Activated naive CD4-positive, alpha-beta T cell treated with anti-CD3 and anti-CD28 coated beads, Interleukin-2, amount 10 ng/mL, durations not matched to agents 7 days and 5 days (primary cell): Measurements from ENCODE around the gene RNF224.
"Not testable (repeated sequence)": the region's sequence is repeated elsewhere in the genome, so short reads cannot be mapped to it uniquely, and the experiment has no call there.

Source experiments
- CTCF ChIA-PET: fragments of 350-600 bp; sonication (Branson Sonifier 250); formaldehyde crosslinking; loops from one replicate; lab custom pipeline; 2021; ENCODE audit warnings: antibody characterized with exemption; lab: Charles Lee
- DNase-seq: peaks from one replicate; pipeline ENCODE4 v3.0.0-alpha.2; 2020
- H3K27ac Mint-ChIP-seq: one replicate; pipeline ENCODE4 v1.8.0; 2021; ENCODE audit warnings: mild to moderate bottlenecking, moderate library complexity, mixed read lengths
- H3K27me3 Mint-ChIP-seq: one replicate; pipeline ENCODE4 v1.8.0; 2021; ENCODE audit warnings: mild to moderate bottlenecking, mixed read lengths
- H3K36me3 Mint-ChIP-seq: one replicate; pipeline ENCODE4 v1.8.0; 2021; ENCODE audit warnings: mixed read lengths
- H3K4me1 Mint-ChIP-seq: one replicate; pipeline ENCODE4 v1.8.0; 2021; ENCODE audit warnings: mixed read lengths
- H3K4me3 Mint-ChIP-seq: one replicate; pipeline ENCODE4 v1.8.0; 2021; ENCODE audit warnings: mild to moderate bottlenecking, moderate library complexity, mixed read lengths
- H3K9me3 Mint-ChIP-seq: one replicate; pipeline ENCODE4 v1.8.0; 2021; ENCODE audit warnings: mixed read lengths

Gene RNF224

GRCh38 chr9:137239541-137240200 is 12.4 kb downstream of the RNF224 start:
- Mint-ChIP-seq H3K4me3 (peak overlapping the region; percentile 73), H3K36me3 (peaks cover 23% of the 10 kb centered on the region), H3K27me3 (peaks cover 12% of the 10 kb centered on the region), H3K27ac (peak overlapping the region; percentile 78), H3K4me1 (peaks cover 39% of the 10 kb centered on the region)
- H3K9me3 Mint-ChIP-seq, DNase-seq: not testable (repeated sequence)
- CTCF ChIA-PET, result interaction anchor here (1.0 to 1.8 kb wide), 3 partner anchors 13 to 50 kb away, joined by 3 to 8 read pairs (median 5); partner anchors contain the start of genes NELFB and RNF224

- peak overlapping the region; percentile 73 for H3K4me3 Mint-ChIP-seq
- H3K36me3 Mint-ChIP-seq, result peaks cover 23% of the 10 kb centered on the region
- H3K4me1 Mint-ChIP-seq, result peaks cover 39% of the 10 kb centered on the region
- H3K27me3 Mint-ChIP-seq, result peaks cover 5% of the 10 kb centered on the region
- H3K27ac Mint-ChIP-seq, result peak overlapping the region; percentile 78
- no peaks in the 10 kb centered on the region for H3K9me3 Mint-ChIP-seq
- CTCF ChIA-PET, result interaction anchor here (0.6 to 1.8 kb wide), 6 partner anchors 13 to 513 kb away, joined by 3 to 8 read pairs (median 3); partner anchors contain the start of genes NELFB and RNF224
- peak; percentile 81 for DNase-seq
Measured at GRCh38 chr9:137240318-137240840, 13.1 kb downstream of the RNF224 start.

- Mint-ChIP-seq H3K9me3 (no peaks in the 10 kb centered on the region), H3K4me1 (peaks cover 39% of the 10 kb centered on the region), H3K27ac (peak within 1 kb of the TSS; percentile 92), H3K36me3 (peaks cover 23% of the 10 kb centered on the region), H3K4me3 (peak within 1 kb of the TSS; percentile 85), H3K27me3 (peaks cover 4% of the 10 kb centered on the region)
- DNase-seq, result peak; percentile 98
- CTCF ChIA-PET, result interaction anchor here (0.6 to 1.8 kb wide), 6 partner anchors 14 to 514 kb away, joined by 3 to 8 read pairs (median 3); partner anchors contain the start of genes NELFB and RNF224
Measured at GRCh38 chr9:137240841-137241489, 13.7 kb downstream of the RNF224 start, which contains the start of gene TUBB4B. TUBB4B (plus strand) TSS chr9:137241287; CDS start chr9:137241361, 74 bp downstream.

GRCh38 chr9:137241490-137242268 is 14.4 kb downstream of the RNF224 start:
- peaks cover 38% of the 10 kb centered on the region for H3K4me1 Mint-ChIP-seq
- H3K27me3 Mint-ChIP-seq, result peaks cover 4% of the 10 kb centered on the region
- no peaks in the 10 kb centered on the region for H3K9me3 Mint-ChIP-seq
- peak overlapping the region; percentile 85 for H3K4me3 Mint-ChIP-seq
- H3K36me3 Mint-ChIP-seq, result peaks cover 23% of the 10 kb centered on the region
- H3K27ac Mint-ChIP-seq, result peak overlapping the region; percentile 84
- peak; percentile 75 for DNase-seq
- CTCF ChIA-PET, result interaction anchor here (1.8 kb wide), 1 partner anchor 52 kb away, joined by 5 read pairs; no protein-coding TSS in a partner anchor

GRCh38 chr9:137242269-137243203 is 15.2 kb downstream of the RNF224 start:
- Mint-ChIP-seq H3K27ac (peak overlapping the region; percentile 84), H3K4me3 (peak overlapping the region; percentile 85), H3K4me1 (peaks cover 35% of the 10 kb centered on the region), H3K27me3 (peaks cover 4% of the 10 kb centered on the region), H3K9me3 (no peaks in the 10 kb centered on the region), H3K36me3 (peaks cover 23% of the 10 kb centered on the region)
- no peak for DNase-seq
- CTCF ChIA-PET, result interaction anchor here (0.8 kb wide), 1 partner anchor 12 kb away, joined by 4 read pairs; no protein-coding TSS in a partner anchor

GRCh38 chr9:137243266-137243625 is 15.9 kb downstream of the RNF224 start:
- H3K27ac Mint-ChIP-seq, result peak overlapping the region; percentile 55
- peaks cover 23% of the 10 kb centered on the region for H3K36me3 Mint-ChIP-seq
- H3K27me3 Mint-ChIP-seq, DNase-seq, H3K9me3 Mint-ChIP-seq, CTCF ChIA-PET: not testable (repeated sequence)
- H3K4me1 Mint-ChIP-seq, result peaks cover 33% of the 10 kb centered on the region
- peak overlapping the region; percentile 31 for H3K4me3 Mint-ChIP-seq

- no peaks in the 10 kb centered on the region for H3K9me3 Mint-ChIP-seq
- CTCF ChIA-PET, result no interaction called here
- peaks cover 7% of the 10 kb centered on the region for H3K27me3 Mint-ChIP-seq
- H3K4me3 Mint-ChIP-seq, result peak overlapping the region; percentile 31
- H3K36me3 Mint-ChIP-seq, result peaks cover 23% of the 10 kb centered on the region
- DNase-seq, result no peak
- peaks cover 29% of the 10 kb centered on the region for H3K4me1 Mint-ChIP-seq
- peak overlapping the region; percentile 37 for H3K27ac Mint-ChIP-seq
Measured at GRCh38 chr9:137243626-137244485, 16.6 kb downstream of the RNF224 start.

GRCh38 chr9:137244486-137245449 is 17.5 kb downstream of the RNF224 start:
- Mint-ChIP-seq H3K4me3 (no peak overlapping the region), H3K27me3 (peaks cover 13% of the 10 kb centered on the region), H3K36me3 (peaks cover 23% of the 10 kb centered on the region), H3K27ac (no peak overlapping the region), H3K9me3 (no peaks in the 10 kb centered on the region), H3K4me1 (peaks cover 22% of the 10 kb centered on the region)
- CTCF ChIA-PET, result interaction anchor here (0.9 kb wide), 1 partner anchor 14 kb away, joined by 3 read pairs; no protein-coding TSS in a partner anchor
- no peak for DNase-seq

- Mint-ChIP-seq H3K36me3 (peaks cover 23% of the 10 kb centered on the region), H3K27ac (no peak overlapping the region), H3K9me3 (no peaks in the 10 kb centered on the region), H3K27me3 (peaks cover 18% of the 10 kb centered on the region), H3K4me3 (no peak overlapping the region), H3K4me1 (peaks cover 20% of the 10 kb centered on the region)
- CTCF ChIA-PET, result interaction anchor here (0.9 to 1.9 kb wide), 2 partner anchors 9 to 13 kb away, joined by 3 to 5 read pairs; no protein-coding TSS in a partner anchor
- no peak for DNase-seq
Measured at GRCh38 chr9:137245450-137246421, 18.4 kb downstream of the RNF224 start.

- Mint-ChIP-seq H3K4me1 (peaks cover 14% of the 10 kb centered on the region), H3K4me3 (no peak overlapping the region), H3K36me3 (peaks cover 15% of the 10 kb centered on the region), H3K27me3 (peaks cover 14% of the 10 kb centered on the region), H3K9me3 (no peaks in the 10 kb centered on the region), H3K27ac (no peak overlapping the region)
- CTCF ChIA-PET, result interaction anchor here (0.9 to 1.9 kb wide), 2 partner anchors 9 to 11 kb away, joined by 3 to 5 read pairs; no protein-coding TSS in a partner anchor
- no peak for DNase-seq
Measured at GRCh38 chr9:137247135-137247915, 20.0 kb downstream of the RNF224 start.
